ENCODE results near the gene PGC.
"Not testable (repeated sequence)": the region's sequence is repeated elsewhere in the genome, so short reads cannot be mapped to it uniquely, and the experiment has no call there.

The PGC gene

DNA sequence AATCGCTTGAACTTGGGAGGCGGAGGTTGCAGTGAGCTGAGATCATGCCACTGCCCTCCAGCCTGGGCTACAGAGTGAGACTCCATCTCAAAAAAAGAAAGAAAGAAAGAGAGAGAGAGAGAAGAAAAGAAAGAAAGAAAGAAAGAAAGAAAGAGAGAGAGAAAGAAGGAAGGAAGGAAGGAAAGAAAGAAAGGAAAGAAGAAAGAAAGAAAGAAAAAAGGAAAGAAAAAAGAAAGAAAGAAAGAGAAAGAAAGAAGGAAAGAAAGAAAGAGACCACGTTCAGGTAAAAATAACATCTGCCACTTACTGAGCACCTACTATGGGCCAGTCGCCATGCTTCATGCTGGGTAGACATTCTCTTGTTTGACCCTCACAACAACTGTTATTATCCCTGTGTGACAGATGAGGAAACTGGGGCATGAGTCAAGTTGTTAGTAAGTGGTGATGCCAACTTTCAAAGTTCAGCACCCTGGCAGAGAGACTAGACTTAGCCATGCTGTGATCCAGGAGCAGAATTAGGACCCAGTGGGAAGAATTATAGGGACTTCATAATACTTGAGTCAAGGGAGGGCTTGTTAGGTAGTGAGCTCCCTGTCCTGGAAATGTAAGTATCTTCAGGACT lies 19.0 kb upstream of the PGC start:
- H3K4me3 ChIP-seq (ENCODE audit: low read depth in 1 of 5, low read length in 5 of 5): not testable (repeated sequence)

DNA sequence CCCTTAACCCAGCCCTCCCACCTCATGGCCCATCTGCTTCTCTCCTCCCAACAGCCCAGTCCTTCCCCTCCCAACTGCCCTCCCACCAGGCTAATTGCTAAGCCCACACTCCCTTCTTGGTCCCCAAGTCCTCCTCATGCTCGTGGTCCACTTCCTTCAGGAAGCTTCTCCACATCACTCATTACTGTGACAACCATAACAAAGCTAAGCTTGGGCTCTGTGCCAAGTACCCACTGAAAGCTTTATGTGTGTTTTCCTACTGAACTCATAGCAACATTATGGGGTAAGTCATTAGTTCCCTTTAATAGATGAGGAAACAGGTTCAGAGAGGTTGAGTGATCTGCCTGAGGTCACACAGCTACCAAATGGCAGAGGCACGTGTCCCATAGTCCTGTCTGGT lies 16.3 kb upstream of the PGC start:
- Histone ChIP-seq H3K27ac (ENCODE audit: low read depth, low read length) (no peak overlapping the region), H3K4me1 (ENCODE audit: control insufficient read depth in 5 of 5, insufficient read depth in 5 of 5, low read length in 5 of 5) (peaks cover 0 to 16% (median 12%) of the 10 kb centered on the region in 5 donors), H3K9ac (ENCODE audit: low read length in 5 of 5) (no peak overlapping the region), H3K27me3 (ENCODE audit: control insufficient read depth in 5 of 5, insufficient read depth in 4 of 5, low read length in 5 of 5) (no peaks in the 10 kb centered on the region), H3K4me3 (ENCODE audit: low read depth in 1 of 5, low read length in 5 of 5) (no peak overlapping the region), H3K36me3 (ENCODE audit: control insufficient read depth in 5 of 5, insufficient read depth in 5 of 5, low read length in 5 of 5) (no peaks in the 10 kb centered on the region), H3K9me3 (ENCODE audit: control insufficient read depth in 5 of 5, low read length in 5 of 5) (no peaks in the 10 kb centered on the region)

More for the DNA sequence above, 19.0 kb upstream of the PGC start:
- H3K27ac ChIP-seq (ENCODE audit: low read depth, low read length); H3K27me3 ChIP-seq (ENCODE audit: control insufficient read depth in 5 of 5, insufficient read depth in 4 of 5, low read length in 5 of 5); H3K9ac ChIP-seq (ENCODE audit: low read length in 5 of 5); H3K9me3 ChIP-seq (ENCODE audit: control insufficient read depth in 5 of 5, low read length in 5 of 5): not testable (repeated sequence)
- Histone ChIP-seq H3K4me1 (ENCODE audit: control insufficient read depth in 5 of 5, insufficient read depth in 5 of 5, low read length in 5 of 5) (peaks cover 0 to 16% (median 12%) of the 10 kb centered on the region in 5 donors), H3K36me3 (ENCODE audit: control insufficient read depth in 5 of 5, insufficient read depth in 5 of 5, low read length in 5 of 5) (peaks cover 0 to 19% (median 13%) of the 10 kb centered on the region in 5 donors)

GRCh38 chr6:41759905-41760579 lies 12.8 kb upstream of the PGC start:
- Histone ChIP-seq H3K27me3 (ENCODE audit: control insufficient read depth in 5 of 5, insufficient read depth in 4 of 5, low read length in 5 of 5) (no peaks in the 10 kb centered on the region), H3K4me3 (ENCODE audit: low read depth in 1 of 5, low read length in 5 of 5) (no peak overlapping the region), H3K9me3 (ENCODE audit: control insufficient read depth in 5 of 5, low read length in 5 of 5) (no peaks in the 10 kb centered on the region), H3K36me3 (ENCODE audit: control insufficient read depth in 5 of 5, insufficient read depth in 5 of 5, low read length in 5 of 5) (no peaks in the 10 kb centered on the region), H3K9ac (ENCODE audit: low read length in 5 of 5) (no peak overlapping the region), H3K4me1 (ENCODE audit: control insufficient read depth in 5 of 5, insufficient read depth in 5 of 5, low read length in 5 of 5) (no peaks in the 10 kb centered on the region), H3K27ac (ENCODE audit: low read depth, low read length) (no peak overlapping the region)

GRCh38 chr6:41759106-41759904 lies 12.1 kb upstream of the PGC start:
- no peaks in the 10 kb centered on the region for H3K9me3 ChIP-seq (ENCODE audit: control insufficient read depth in 5 of 5, low read length in 5 of 5)
- no peak overlapping the region for H3K9ac ChIP-seq (ENCODE audit: low read length in 5 of 5)
- no peak overlapping the region for H3K4me3 ChIP-seq (ENCODE audit: low read depth in 1 of 5, low read length in 5 of 5)
- no peaks in the 10 kb centered on the region for H3K36me3 ChIP-seq (ENCODE audit: control insufficient read depth in 5 of 5, insufficient read depth in 5 of 5, low read length in 5 of 5)
- no peaks in the 10 kb centered on the region for H3K4me1 ChIP-seq (ENCODE audit: control insufficient read depth in 5 of 5, insufficient read depth in 5 of 5, low read length in 5 of 5)
- no peaks in the 10 kb centered on the region for H3K27me3 ChIP-seq (ENCODE audit: control insufficient read depth in 5 of 5, insufficient read depth in 4 of 5, low read length in 5 of 5)
- H3K27ac ChIP-seq (ENCODE audit: low read depth, low read length): no peak overlapping the region

DNA sequence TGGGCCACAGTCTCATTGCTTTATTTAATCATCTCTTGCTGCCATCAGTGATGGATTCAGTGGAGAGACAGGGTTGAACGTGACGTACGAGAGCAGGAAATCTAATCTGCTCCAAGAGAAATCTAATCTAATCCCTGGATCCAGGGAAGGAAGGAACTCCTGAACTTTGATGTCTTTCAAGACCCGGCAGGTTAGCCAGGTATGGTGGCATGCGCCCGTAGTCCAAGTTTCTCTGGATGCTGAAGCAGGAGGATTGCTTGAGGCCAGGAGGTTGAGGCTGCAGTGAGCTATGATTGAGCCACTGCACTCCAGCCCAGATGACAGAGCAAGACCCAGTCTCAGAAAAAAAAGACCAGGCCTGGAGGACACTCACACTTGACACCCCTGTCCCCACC lies 11.4 kb upstream of the PGC start:
- no peak overlapping the region for H3K27ac ChIP-seq (ENCODE audit: low read depth, low read length)
- no peaks in the 10 kb centered on the region for H3K9me3 ChIP-seq (ENCODE audit: control insufficient read depth in 5 of 5, low read length in 5 of 5)
- no peak overlapping the region for H3K9ac ChIP-seq (ENCODE audit: low read length in 5 of 5)
- H3K4me3 ChIP-seq (ENCODE audit: low read depth in 1 of 5, low read length in 5 of 5): no peak overlapping the region
- H3K36me3 ChIP-seq (ENCODE audit: control insufficient read depth in 5 of 5, insufficient read depth in 5 of 5, low read length in 5 of 5): no peaks in the 10 kb centered on the region
- H3K4me1 ChIP-seq (ENCODE audit: control insufficient read depth in 5 of 5, insufficient read depth in 5 of 5, low read length in 5 of 5): no peaks in the 10 kb centered on the region
- no peaks in the 10 kb centered on the region for H3K27me3 ChIP-seq (ENCODE audit: control insufficient read depth in 5 of 5, insufficient read depth in 4 of 5, low read length in 5 of 5)

- Histone ChIP-seq H3K36me3 (ENCODE audit: control insufficient read depth in 5 of 5, insufficient read depth in 5 of 5, low read length in 5 of 5) (no peaks in the 10 kb centered on the region), H3K27me3 (ENCODE audit: control insufficient read depth in 5 of 5, insufficient read depth in 4 of 5, low read length in 5 of 5) (no peaks in the 10 kb centered on the region)
Measured at GRCh38 chr6:41757931-41758640, 10.9 kb upstream of the PGC start.

GRCh38 chr6:41757271-41757670 lies 10.1 kb upstream of the PGC start:
- Histone ChIP-seq H3K27ac (ENCODE audit: low read depth, low read length) (no peak overlapping the region), H3K9me3 (ENCODE audit: control insufficient read depth in 5 of 5, low read length in 5 of 5) (no peaks in the 10 kb centered on the region), H3K4me3 (ENCODE audit: low read depth in 1 of 5, low read length in 5 of 5) (no peak overlapping the region), H3K4me1 (ENCODE audit: control insufficient read depth in 5 of 5, insufficient read depth in 5 of 5, low read length in 5 of 5) (no peaks in the 10 kb centered on the region), H3K27me3 (ENCODE audit: control insufficient read depth in 5 of 5, insufficient read depth in 4 of 5, low read length in 5 of 5) (no peaks in the 10 kb centered on the region), H3K9ac (ENCODE audit: low read length in 5 of 5) (no peak overlapping the region), H3K36me3 (ENCODE audit: control insufficient read depth in 5 of 5, insufficient read depth in 5 of 5, low read length in 5 of 5) (no peaks in the 10 kb centered on the region)

More at GRCh38 chr6:41757931-41758640, 10.9 kb upstream of the PGC start:
- H3K4me3 ChIP-seq (ENCODE audit: low read depth in 1 of 5, low read length in 5 of 5): no peak overlapping the region
- H3K4me1 ChIP-seq (ENCODE audit: control insufficient read depth in 5 of 5, insufficient read depth in 5 of 5, low read length in 5 of 5): no peaks in the 10 kb centered on the region
- no peaks in the 10 kb centered on the region for H3K9me3 ChIP-seq (ENCODE audit: control insufficient read depth in 5 of 5, low read length in 5 of 5)
- H3K9ac ChIP-seq (ENCODE audit: low read length in 5 of 5): no peak overlapping the region
- no peak overlapping the region for H3K27ac ChIP-seq (ENCODE audit: low read depth, low read length)

DNA sequence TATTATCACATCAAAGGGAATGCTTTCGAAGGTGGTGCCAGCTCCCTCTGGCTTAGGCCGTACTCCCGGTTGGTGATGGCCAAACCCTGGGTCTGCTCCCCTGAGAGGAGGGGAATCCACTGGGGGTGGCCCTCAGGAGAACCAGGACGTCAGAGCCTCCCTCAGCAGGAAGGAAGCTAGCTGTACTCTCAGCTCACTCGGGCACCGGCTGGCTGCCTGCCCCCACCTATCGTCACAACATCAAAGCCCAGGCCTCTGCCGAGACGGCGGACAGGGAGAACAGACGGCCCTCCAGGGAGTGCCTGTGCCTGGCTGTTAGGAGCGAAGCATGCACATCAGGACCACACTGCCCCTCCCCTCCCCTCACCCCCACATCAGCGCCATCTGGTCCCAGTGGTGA lies 9.2 kb upstream of the PGC start:
- Histone ChIP-seq H3K27ac (ENCODE audit: low read depth, low read length) (no peak overlapping the region), H3K4me1 (ENCODE audit: control insufficient read depth in 5 of 5, insufficient read depth in 5 of 5, low read length in 5 of 5) (no peaks in the 10 kb centered on the region), H3K9ac (ENCODE audit: low read length in 5 of 5) (no peak overlapping the region), H3K36me3 (ENCODE audit: control insufficient read depth in 5 of 5, insufficient read depth in 5 of 5, low read length in 5 of 5) (no peaks in the 10 kb centered on the region), H3K4me3 (ENCODE audit: low read depth in 1 of 5, low read length in 5 of 5) (no peak overlapping the region), H3K9me3 (ENCODE audit: control insufficient read depth in 5 of 5, low read length in 5 of 5) (no peaks in the 10 kb centered on the region), H3K27me3 (ENCODE audit: control insufficient read depth in 5 of 5, insufficient read depth in 4 of 5, low read length in 5 of 5) (no peaks in the 10 kb centered on the region)

- Histone ChIP-seq H3K9ac (ENCODE audit: low read length in 5 of 5) (no peak overlapping the region), H3K27me3 (ENCODE audit: control insufficient read depth in 5 of 5, insufficient read depth in 4 of 5, low read length in 5 of 5) (no peaks in the 10 kb centered on the region), H3K36me3 (ENCODE audit: control insufficient read depth in 5 of 5, insufficient read depth in 5 of 5, low read length in 5 of 5) (no peaks in the 10 kb centered on the region), H3K27ac (ENCODE audit: low read depth, low read length) (no peak overlapping the region), H3K4me1 (ENCODE audit: control insufficient read depth in 5 of 5, insufficient read depth in 5 of 5, low read length in 5 of 5) (no peaks in the 10 kb centered on the region), H3K4me3 (ENCODE audit: low read depth in 1 of 5, low read length in 5 of 5) (no peak overlapping the region), H3K9me3 (ENCODE audit: control insufficient read depth in 5 of 5, low read length in 5 of 5) (no peaks in the 10 kb centered on the region)
Measured at GRCh38 chr6:41755895-41756294, 8.7 kb upstream of the PGC start.

- Histone ChIP-seq H3K4me1 (ENCODE audit: control insufficient read depth in 5 of 5, insufficient read depth in 5 of 5, low read length in 5 of 5) (no peaks in the 10 kb centered on the region), H3K9ac (ENCODE audit: low read length in 5 of 5) (no peak overlapping the region), H3K9me3 (ENCODE audit: control insufficient read depth in 5 of 5, low read length in 5 of 5) (no peaks in the 10 kb centered on the region), H3K36me3 (ENCODE audit: control insufficient read depth in 5 of 5, insufficient read depth in 5 of 5, low read length in 5 of 5) (no peaks in the 10 kb centered on the region), H3K27ac (ENCODE audit: low read depth, low read length) (no peak overlapping the region), H3K4me3 (ENCODE audit: low read depth in 1 of 5, low read length in 5 of 5) (no peak overlapping the region), H3K27me3 (ENCODE audit: control insufficient read depth in 5 of 5, insufficient read depth in 4 of 5, low read length in 5 of 5) (no peaks in the 10 kb centered on the region)
Measured at GRCh38 chr6:41750374-41750773, 3.2 kb upstream of the PGC start.

All from subcutaneous abdominal adipose tissue (tissue), 5 donors.